HEK293T (cell line): ENCODE results near the gene TTC28.

Experiments used
- CTCF ChIA-PET: fragments of 350-600 bp; formaldehyde crosslinking; extraction: SDS; loops from one replicate; lab custom pipeline; 2021; ENCODE audit warnings: antibody characterized with exemption, inconsistent platforms; lab: Yijun Ruan, JAX
- POLR2A ChIA-PET: fragments of 350-600 bp; formaldehyde crosslinking; extraction: SDS; loops from one replicate; lab custom pipeline; 2020; ENCODE audit warnings: antibody characterized with exemption, inconsistent platforms; lab: Yijun Ruan, JAX
- DNase-seq: peaks from one replicate; pipeline ENCODE4 v3.0.0; 2012; ENCODE audit warnings: mixed read lengths; ENCODE audit errors: extremely low spot score
- ARNT ChIP-seq: fragments of 450-650 bp; IDR thresholded peaks from 2 replicates; pipeline ENCODE4 v1.6.1; 2017; ENCODE audit warnings: mild to moderate bottlenecking
- BHLHE40 ChIP-seq: fragments of 450-650 bp; IDR thresholded peaks from 2 replicates; pipeline ENCODE4 v1.6.1; 2016; ENCODE audit warnings: mild to moderate bottlenecking, moderate library complexity, borderline replicate concordance
- CTBP1 ChIP-seq: fragments of 450-650 bp; IDR thresholded peaks from 2 replicates; pipeline ENCODE4 v1.6.1; 2016; ENCODE audit warnings: borderline replicate concordance
- ELF4 ChIP-seq: fragments of 450-650 bp; IDR thresholded peaks from 2 replicates; pipeline ENCODE4 v1.6.1; 2017; ENCODE audit warnings: antibody characterized with exemption
- FOXA1 ChIP-seq: fragments of 450-650 bp; IDR thresholded peaks from 2 replicates; pipeline ENCODE4 v1.6.1; 2016; ENCODE audit warnings: mild to moderate bottlenecking
- FOXK2 ChIP-seq: fragments of 450-650 bp; IDR thresholded peaks from 2 replicates; pipeline ENCODE4 v1.6.1; 2016; ENCODE audit warnings: mild to moderate bottlenecking
- FOXM1 ChIP-seq: fragments of 450-650 bp; IDR thresholded peaks from 2 replicates; pipeline ENCODE4 v1.6.1; 2017; ENCODE audit warnings: mild to moderate bottlenecking, borderline replicate concordance
- HDGF ChIP-seq: fragments of 450-650 bp; IDR thresholded peaks from 2 replicates; pipeline ENCODE4 v1.6.1; 2017; ENCODE audit warnings: antibody characterized with exemption, borderline replicate concordance
- L3MBTL2 ChIP-seq: fragments of 450-650 bp; conservative IDR thresholded peaks from 2 replicates; pipeline ENCODE4 v1.6.1; 2016; ENCODE audit warnings: mild to moderate bottlenecking
- LEF1 ChIP-seq: fragments of 450-650 bp; IDR thresholded peaks from 2 replicates; pipeline ENCODE4 v1.6.1; 2017; ENCODE audit warnings: mild to moderate bottlenecking, borderline replicate concordance
- NFRKB ChIP-seq: fragments of 450-650 bp; IDR thresholded peaks from 2 replicates; pipeline ENCODE4 v1.6.1; 2016; ENCODE audit warnings: mild to moderate bottlenecking, moderate library complexity
- SP1 ChIP-seq: fragments of 450-650 bp; IDR thresholded peaks from 2 replicates; pipeline ENCODE4 v1.6.1; 2017
- SUZ12 ChIP-seq: fragments of 450-650 bp; IDR thresholded peaks from 2 replicates; pipeline ENCODE4 v1.6.1; 2016; ENCODE audit warnings: mild to moderate bottlenecking
- TARDBP ChIP-seq: fragments of 450-650 bp; IDR thresholded peaks from 2 replicates; pipeline ENCODE4 v1.6.1; 2016
- ZNF384 ChIP-seq: fragments of 450-650 bp; IDR thresholded peaks from 2 replicates; pipeline ENCODE4 v1.6.1; 2016
- TF ChIP-seq, protein P1 (sequence below): fragments of 450-650 bp; IDR thresholded peaks from 2 replicates; pipeline ENCODE4 v1.6.1; 2016

Gene TTC28

DNA sequence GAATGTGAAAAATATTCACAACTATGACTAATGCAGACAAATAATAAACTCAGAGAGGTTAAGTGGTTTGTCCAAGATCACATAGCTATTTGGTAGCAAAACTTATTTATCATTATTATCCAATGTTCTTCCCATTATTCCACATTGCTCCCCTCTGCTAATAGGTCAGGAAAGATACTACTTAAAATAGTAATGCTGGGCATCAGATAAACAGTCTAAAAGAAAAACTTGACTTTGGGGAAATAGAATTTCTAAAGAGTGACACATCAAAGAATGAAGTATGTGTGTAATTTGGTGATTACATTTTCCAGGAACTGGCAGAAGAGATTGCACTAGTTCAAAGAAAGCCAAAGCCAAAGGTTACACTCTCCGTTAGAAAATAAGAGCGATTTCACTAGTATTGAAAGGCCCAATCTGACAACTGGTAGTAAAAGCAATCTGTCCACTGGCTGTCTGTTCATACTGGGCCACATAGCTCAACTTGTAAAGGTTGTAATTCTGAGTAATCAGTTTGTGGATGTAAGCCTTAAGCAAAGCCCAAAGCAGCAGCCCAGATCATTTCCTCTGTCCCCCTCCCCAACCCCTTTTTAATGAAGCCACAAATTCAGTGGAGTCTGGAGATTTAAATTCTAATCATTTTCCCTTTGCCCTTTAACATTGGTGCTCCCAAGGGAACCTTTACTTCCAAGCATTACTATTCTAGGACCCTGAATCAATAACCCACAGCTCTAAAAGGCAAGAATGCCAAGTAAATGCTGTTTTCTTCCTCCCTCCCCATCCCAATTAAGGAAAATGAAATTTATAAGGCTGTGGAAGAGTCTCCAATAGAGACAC lies 283.5 kb downstream of the TTC28 start:
- no peak for DNase-seq
- ChIA-PET CTCF (no interaction called here), POLR2A (no interaction called here)
- TF ChIP-seq HDGF = no peak
- TF ChIP-seq, protein P1, sequence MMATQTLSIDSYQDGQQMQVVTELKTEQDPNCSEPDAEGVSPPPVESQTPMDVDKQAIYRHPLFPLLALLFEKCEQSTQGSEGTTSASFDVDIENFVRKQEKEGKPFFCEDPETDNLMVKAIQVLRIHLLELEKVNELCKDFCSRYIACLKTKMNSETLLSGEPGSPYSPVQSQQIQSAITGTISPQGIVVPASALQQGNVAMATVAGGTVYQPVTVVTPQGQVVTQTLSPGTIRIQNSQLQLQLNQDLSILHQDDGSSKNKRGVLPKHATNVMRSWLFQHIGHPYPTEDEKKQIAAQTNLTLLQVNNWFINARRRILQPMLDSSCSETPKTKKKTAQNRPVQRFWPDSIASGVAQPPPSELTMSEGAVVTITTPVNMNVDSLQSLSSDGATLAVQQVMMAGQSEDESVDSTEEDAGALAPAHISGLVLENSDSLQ = no peak
- no peak for TF ChIP-seq SUZ12
- no peak for TF ChIP-seq BHLHE40
- no peak for TF ChIP-seq ZNF384
- no peak for TF ChIP-seq ARNT
- no peak for TF ChIP-seq LEF1
- no peak for TF ChIP-seq TARDBP
- no peak for TF ChIP-seq L3MBTL2
- TF ChIP-seq FOXM1 = no peak
- no peak for TF ChIP-seq FOXK2
- TF ChIP-seq FOXA1 = no peak
- TF ChIP-seq SP1 = no peak
- no peak for TF ChIP-seq CTBP1
- no peak for TF ChIP-seq NFRKB
- TF ChIP-seq ELF4 = no peak

DNA sequence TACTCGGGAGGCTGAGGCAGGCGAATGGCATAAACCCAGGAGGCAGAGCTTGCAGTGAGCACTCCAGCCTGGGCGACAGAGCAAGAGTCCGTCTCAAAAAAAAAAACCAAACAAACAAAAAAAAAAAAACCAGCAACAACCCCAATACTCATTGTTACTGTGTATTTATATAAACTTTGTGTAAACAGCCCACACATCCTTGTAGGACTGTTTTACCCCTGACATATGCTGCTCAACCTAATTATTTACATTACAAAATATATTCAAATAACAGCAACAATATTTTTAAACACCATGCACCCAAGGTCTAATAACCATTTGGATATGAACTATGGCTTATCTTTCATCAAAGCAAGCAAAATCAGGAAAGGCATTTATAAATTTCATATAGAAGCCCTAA lies 284.1 kb downstream of the TTC28 start:
- ChIA-PET CTCF (no interaction called here), POLR2A (no interaction called here)
- TF ChIP-seq FOXM1 (no peak), ELF4 (no peak), SUZ12 (no peak), SP1 (no peak), ARNT (no peak), HDGF (no peak), L3MBTL2 (no peak), ZNF384 (no peak)

DNA sequence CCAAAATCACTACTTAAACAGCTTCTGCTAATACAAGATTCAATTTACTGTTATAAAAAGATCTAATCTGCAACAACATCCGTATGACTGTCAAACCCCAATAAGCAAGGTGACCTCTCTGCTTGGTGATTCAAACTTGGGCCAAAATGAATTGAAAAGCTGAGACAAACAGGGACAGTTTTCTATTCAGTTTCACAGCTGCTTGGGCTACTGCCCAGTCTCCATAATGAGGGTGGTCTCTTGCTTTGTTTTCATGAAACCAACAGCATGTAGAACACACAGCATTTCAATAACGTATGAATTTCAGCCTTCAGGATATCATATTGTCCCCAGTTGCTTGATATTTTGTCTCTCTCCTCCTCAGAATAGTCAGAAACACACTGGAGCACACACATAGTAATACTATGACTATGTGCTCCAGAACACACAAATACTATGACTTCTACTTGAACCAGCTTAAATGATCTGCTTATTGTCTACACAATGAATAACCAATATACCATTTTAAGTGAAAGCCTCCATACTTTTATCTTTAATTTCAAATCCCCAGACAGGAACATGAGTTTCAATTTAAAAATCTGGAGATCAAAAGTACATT lies 285.0 kb downstream of the TTC28 start:
- POLR2A ChIA-PET = no interaction called here
- DNase-seq = no peak
- CTCF ChIA-PET = no interaction called here
- TF ChIP-seq ARNT (no peak), FOXM1 (no peak), HDGF (no peak), ZNF384 (no peak), NFRKB (no peak), ELF4 (no peak), SP1 (no peak), BHLHE40 (no peak), CTBP1 (no peak), SUZ12 (no peak), FOXA1 (no peak), TARDBP (no peak), LEF1 (no peak), FOXK2 (no peak), L3MBTL2 (no peak)
- TF ChIP-seq, protein P1 = no peak

More for the DNA sequence above, 284.1 kb downstream of the TTC28 start:
- no peak for DNase-seq

DNA sequence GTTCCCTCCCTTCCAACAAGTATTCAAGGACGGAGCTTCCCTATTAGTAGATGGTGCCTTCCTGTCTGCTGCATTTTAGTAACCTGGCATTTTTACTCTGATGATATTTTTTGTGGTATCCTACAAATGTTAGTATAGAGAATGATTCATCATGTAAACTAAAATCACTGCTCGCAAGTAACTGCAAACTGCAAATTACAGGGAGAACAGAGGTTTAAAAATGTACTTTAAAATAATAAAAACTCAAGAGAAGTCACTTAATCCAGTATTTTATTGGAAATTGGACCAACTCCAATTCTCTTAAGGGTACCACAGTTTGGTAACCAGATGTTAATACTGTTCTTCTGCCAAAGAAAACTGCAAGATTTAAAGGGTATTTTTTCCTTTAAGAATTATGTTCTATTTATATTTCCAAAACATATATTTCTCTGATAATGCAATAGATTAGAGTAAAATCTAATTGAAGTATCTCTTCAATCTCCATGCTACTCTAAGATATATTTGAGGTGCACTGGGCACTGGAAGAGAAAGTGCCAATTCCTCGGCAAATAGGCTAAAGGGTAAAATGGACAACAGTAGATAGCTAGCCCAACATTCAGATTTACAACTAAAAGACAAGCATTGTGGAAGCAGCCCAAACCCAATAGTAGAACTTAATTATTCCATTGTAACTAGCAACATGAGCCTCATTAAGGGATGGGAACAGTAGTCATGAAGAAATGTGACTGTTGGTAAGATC lies 298.0 kb downstream of the TTC28 start:
- ChIA-PET CTCF (no interaction called here), POLR2A (no interaction called here)
- TF ChIP-seq HDGF (no peak), FOXK2 (no peak), TARDBP (no peak), ZNF384 (no peak), L3MBTL2 (no peak), CTBP1 (no peak), SUZ12 (no peak), FOXA1 (no peak), FOXM1 (no peak), ARNT (no peak)
- TF ChIP-seq, protein P1 = no peak
- DNase-seq = no peak

DNA sequence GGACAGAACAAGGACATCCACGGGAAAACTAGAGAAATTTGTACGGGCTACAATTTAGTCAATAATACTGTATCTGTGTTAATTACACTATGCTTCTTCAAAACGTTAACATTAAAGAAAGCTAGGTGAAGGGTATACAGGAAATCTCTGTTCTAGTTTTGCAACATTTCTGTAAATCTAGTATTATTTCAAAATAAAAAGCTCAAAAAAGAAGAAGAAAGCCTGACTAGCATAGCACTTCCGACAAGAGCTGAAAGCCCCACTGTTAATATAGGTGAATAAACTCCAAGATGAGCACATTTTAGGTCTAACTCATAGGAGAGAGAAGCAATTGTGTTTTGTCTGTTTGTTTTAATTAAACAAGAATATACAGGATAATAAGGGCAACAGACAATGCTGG lies 299.7 kb downstream of the TTC28 start:
- CTCF ChIA-PET = no interaction called here
- no peak for DNase-seq
- POLR2A ChIA-PET = no interaction called here
- no peak for TF ChIP-seq ELF4
- TF ChIP-seq HDGF = no peak
- TF ChIP-seq CTBP1 = no peak
- no peak for TF ChIP-seq TARDBP
- TF ChIP-seq FOXK2 = no peak
- no peak for TF ChIP-seq ZNF384
- TF ChIP-seq, protein P1 = no peak
- no peak for TF ChIP-seq L3MBTL2
- TF ChIP-seq FOXA1 = no peak
